IMR-90 (cell line): Measurements from ENCODE around the gene PHF5A.

Experiments used
- BHLHE40 ChIP-seq: fragments of 150-350 bp; IDR thresholded peaks from 2 replicates; pipeline ENCODE4 v1.6.1; 2016; ENCODE audit warnings: mild to moderate bottlenecking, low read depth, low read length
- CEBPB ChIP-seq: IDR thresholded peaks from 2 replicates; pipeline ENCODE4 v1.6.1; 2012; ENCODE audit warnings: low read depth, low read length, improper control_type of control experiment
- CHD1 ChIP-seq: IDR thresholded peaks from 2 replicates; pipeline ENCODE4 v1.6.1; 2012; ENCODE audit warnings: low read depth, low read length, improper control_type of control experiment
- MAFK ChIP-seq: IDR thresholded peaks from 2 replicates; pipeline ENCODE4 v1.6.1; 2012; ENCODE audit warnings: low read depth, low read length, improper control_type of control experiment
- MAZ ChIP-seq: IDR thresholded peaks from 2 replicates; pipeline ENCODE4 v1.6.1; 2012; ENCODE audit warnings: low read depth, mild to moderate bottlenecking, low read length, improper control_type of control experiment, moderate library complexity, borderline replicate concordance
- NFE2L2 ChIP-seq: fragments of 150-350 bp; IDR thresholded peaks from 2 replicates; pipeline ENCODE4 v1.6.1; 2016; ENCODE audit warnings: low read depth, mild to moderate bottlenecking, low read length
- POLR2A ChIP-seq: IDR thresholded peaks from 2 replicates; pipeline ENCODE4 v1.6.1; 2012; ENCODE audit warnings: mild to moderate bottlenecking, low read depth, low read length
- RFX5 ChIP-seq: IDR thresholded peaks from 2 replicates; pipeline ENCODE4 v1.8.0; 2012; ENCODE audit warnings: low read depth, mild to moderate bottlenecking, low read length, moderate library complexity
- SMC3 ChIP-seq: fragments of 150-350 bp; IDR thresholded peaks from 2 replicates; pipeline ENCODE4 v1.6.1; 2016; ENCODE audit warnings: low read depth, mild to moderate bottlenecking, antibody characterized with exemption, low read length, moderate library complexity
- TF ChIP-seq, protein P1 (sequence below): conservative IDR thresholded peaks from 2 replicates; pipeline ENCODE4 v1.5.1; 2012; ENCODE audit warnings: mild to moderate bottlenecking, low read depth, low read length, improper control_type of control experiment

DNA sequence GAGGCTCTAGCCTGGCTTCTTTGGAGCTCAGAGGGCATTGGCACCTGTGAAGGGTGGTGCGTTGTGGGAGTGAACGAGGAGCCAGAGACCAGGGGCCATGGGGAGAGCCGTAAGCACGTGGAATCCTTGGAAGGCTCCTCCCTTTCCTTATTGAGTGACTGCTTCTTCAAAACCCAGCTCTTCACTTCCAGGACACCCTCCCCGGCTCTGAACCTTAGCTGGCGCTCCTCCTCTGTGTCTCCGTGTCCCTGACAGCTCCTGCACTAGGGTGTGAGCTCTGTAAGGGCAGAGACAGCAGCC, 49.5 kb upstream of the PHF5A start:
- TF ChIP-seq, protein P1, sequence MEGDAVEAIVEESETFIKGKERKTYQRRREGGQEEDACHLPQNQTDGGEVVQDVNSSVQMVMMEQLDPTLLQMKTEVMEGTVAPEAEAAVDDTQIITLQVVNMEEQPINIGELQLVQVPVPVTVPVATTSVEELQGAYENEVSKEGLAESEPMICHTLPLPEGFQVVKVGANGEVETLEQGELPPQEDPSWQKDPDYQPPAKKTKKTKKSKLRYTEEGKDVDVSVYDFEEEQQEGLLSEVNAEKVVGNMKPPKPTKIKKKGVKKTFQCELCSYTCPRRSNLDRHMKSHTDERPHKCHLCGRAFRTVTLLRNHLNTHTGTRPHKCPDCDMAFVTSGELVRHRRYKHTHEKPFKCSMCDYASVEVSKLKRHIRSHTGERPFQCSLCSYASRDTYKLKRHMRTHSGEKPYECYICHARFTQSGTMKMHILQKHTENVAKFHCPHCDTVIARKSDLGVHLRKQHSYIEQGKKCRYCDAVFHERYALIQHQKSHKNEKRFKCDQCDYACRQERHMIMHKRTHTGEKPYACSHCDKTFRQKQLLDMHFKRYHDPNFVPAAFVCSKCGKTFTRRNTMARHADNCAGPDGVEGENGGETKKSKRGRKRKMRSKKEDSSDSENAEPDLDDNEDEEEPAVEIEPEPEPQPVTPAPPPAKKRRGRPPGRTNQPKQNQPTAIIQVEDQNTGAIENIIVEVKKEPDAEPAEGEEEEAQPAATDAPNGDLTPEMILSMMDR = no peak
- TF ChIP-seq MAFK = no peak
- no peak for TF ChIP-seq RFX5
- no peak for TF ChIP-seq POLR2A
- TF ChIP-seq MAZ = no peak
- no peak for TF ChIP-seq CEBPB
- no peak for TF ChIP-seq SMC3
- TF ChIP-seq BHLHE40 = no peak
- no peak for TF ChIP-seq NFE2L2
- TF ChIP-seq CHD1 = no peak
